Esophagus muscularis mucosa (tissue), 4 donors: ENCODE results near the gene SLC25A6. TPM values are rescaled to one million over a fixed set of nuclear protein-coding genes. Genes with fewer than 3 reads are reported as not detected.

ENCODE experiments used
- DNase-seq: peaks from one replicate; pipeline ENCODE4 v3.0.0-alpha.2; 2017; ENCODE audit errors: extremely low spot score
- H3K27ac ChIP-seq, 4 donors: fragments of 200-600 bp; sonication (generic); replicated peaks in 1 of 4; 1 replicate in 3 of 4; 2 replicates in 1 of 4; pipeline ENCODE4 v1.5.1; 2016 to 2019; ENCODE audit warnings: mild to moderate bottlenecking in 1 of 4
- H3K27me3 ChIP-seq, 4 donors: fragments of 200-600 bp; sonication (generic); one replicate each; pipeline versions ENCODE4 v1.5.1 to v1.6.0; 2016 to 2019
- H3K36me3 ChIP-seq, 4 donors: fragments of 200-600 bp; sonication (generic); one replicate each; pipeline ENCODE4 v1.5.1; 2016 to 2019
- H3K4me1 ChIP-seq, 4 donors: fragments of 200-600 bp; sonication (generic); one replicate each; pipeline ENCODE4 v1.5.1; 2016 to 2019
- H3K4me3 ChIP-seq, 4 donors: fragments of 200-600 bp; sonication (generic); 1 replicate in 2 of 4; 2 replicates in 2 of 4; pipeline ENCODE4 v1.5.1; 2016 to 2019; ENCODE audit warnings: mild to moderate bottlenecking in 4 of 4, moderate library complexity in 1 of 4
- H3K9me3 ChIP-seq, 4 donors: fragments of 200-600 bp; sonication (generic); 1 replicate in 3 of 4; 2 replicates in 1 of 4; pipeline ENCODE4 v1.5.1; 2016 to 2019
- EP300 ChIP-seq: sonication (generic); formaldehyde crosslinking; IDR thresholded peaks from one replicate; pipeline ENCODE4 v1.6.1; 2017; ENCODE audit warnings: antibody characterized with exemption
- POLR2A ChIP-seq: fragments of 450-650 bp; IDR thresholded peaks from one replicate; pipeline ENCODE4 v1.6.1; 2017; ENCODE audit warnings: antibody characterized with exemption, moderate library complexity, mild to moderate bottlenecking, low read depth
- POLR2AphosphoS5 ChIP-seq, 2 donors: sonication (generic); formaldehyde crosslinking; IDR thresholded peaks; one replicate each; pipeline ENCODE4 v1.6.1; 2017; ENCODE audit warnings: antibody characterized with exemption in 2 of 2
- WGBS: methylation state at CpG from one replicate; pipeline ENCODE4 v1.1.5; 2018; 5-methylcytosine and 5-hydroxymethylcytosine counted together
- intact Hi-C: fragments of 100-400 bp; cut with DNase I; formaldehyde crosslinking; loops from one replicate; pipeline ENCODE4 v1.15.1; 2023
- total RNA-seq, 4 donors: library from RNA; depleted of rRNA; stranded (reverse); fragments of >200 nt; gene quantifications; one replicate each; pipeline versions ENCODE4 v1.1.0 to v1.2.1, GENCODE V29; 2016
- TF ChIP-seq, protein P1 (sequence below), 3 experiments: fragments of 200-600 bp in 2 of 3; fragments of 450-650 bp in 1 of 3; sonication (generic) in 2 of 3; IDR thresholded peaks; one replicate each; pipeline ENCODE4 v1.5.1; 2017 to 2019; ENCODE audit warnings: antibody characterized with exemption in 3 of 3, mild to moderate bottlenecking in 2 of 3, moderate library complexity in 1 of 3

Gene SLC25A6
- total RNA-seq, 4 donors from 2014 or later = 266 to 339 (median 313) TPM

DNA sequence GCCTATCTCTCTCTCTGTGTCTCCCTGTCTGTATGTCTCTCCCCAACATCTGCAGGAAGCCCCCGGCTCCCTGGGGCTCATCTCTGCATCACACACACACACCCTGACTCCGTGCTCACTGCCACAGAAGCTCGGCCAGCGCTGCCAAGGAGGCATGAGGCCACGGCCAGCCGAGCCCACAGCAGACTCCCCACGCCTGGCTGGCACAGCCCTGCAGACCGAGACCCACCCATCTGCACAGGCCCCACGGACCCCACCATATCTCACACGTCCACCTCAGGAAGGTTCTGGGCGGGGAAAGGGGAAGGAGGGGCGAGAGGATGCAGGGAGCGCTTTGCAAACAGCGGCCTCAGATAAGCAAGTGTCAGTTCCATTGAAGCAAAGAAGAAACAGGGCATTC is 28.5 kb upstream of the SLC25A6 start:
- no peak for DNase-seq
- Histone ChIP-seq H3K4me1 (no peaks in the 10 kb centered on the region), H3K4me3 (no peak overlapping the region), H3K9me3 (peaks cover 0 to 28% (median 11%) of the 10 kb centered on the region in 4 donors), H3K36me3 (peaks cover 27 to 75% (median 65%) of the 10 kb centered on the region in 4 donors), H3K27ac (no peak overlapping the region), H3K27me3 (no peaks in the 10 kb centered on the region)
- TF ChIP-seq, protein P1, sequence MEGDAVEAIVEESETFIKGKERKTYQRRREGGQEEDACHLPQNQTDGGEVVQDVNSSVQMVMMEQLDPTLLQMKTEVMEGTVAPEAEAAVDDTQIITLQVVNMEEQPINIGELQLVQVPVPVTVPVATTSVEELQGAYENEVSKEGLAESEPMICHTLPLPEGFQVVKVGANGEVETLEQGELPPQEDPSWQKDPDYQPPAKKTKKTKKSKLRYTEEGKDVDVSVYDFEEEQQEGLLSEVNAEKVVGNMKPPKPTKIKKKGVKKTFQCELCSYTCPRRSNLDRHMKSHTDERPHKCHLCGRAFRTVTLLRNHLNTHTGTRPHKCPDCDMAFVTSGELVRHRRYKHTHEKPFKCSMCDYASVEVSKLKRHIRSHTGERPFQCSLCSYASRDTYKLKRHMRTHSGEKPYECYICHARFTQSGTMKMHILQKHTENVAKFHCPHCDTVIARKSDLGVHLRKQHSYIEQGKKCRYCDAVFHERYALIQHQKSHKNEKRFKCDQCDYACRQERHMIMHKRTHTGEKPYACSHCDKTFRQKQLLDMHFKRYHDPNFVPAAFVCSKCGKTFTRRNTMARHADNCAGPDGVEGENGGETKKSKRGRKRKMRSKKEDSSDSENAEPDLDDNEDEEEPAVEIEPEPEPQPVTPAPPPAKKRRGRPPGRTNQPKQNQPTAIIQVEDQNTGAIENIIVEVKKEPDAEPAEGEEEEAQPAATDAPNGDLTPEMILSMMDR (IDR thresholded peaks at IDR 0.05) = no peak
- TF ChIP-seq POLR2A (no peak), POLR2AphosphoS5 (IDR thresholded peaks at IDR 0.05) (peak in 1 of 2 donors; percentile 7), EP300 (no peak)
- WGBS = 79% methylated on average over 14 of the region's 14 CpGs
- intact Hi-C loops = no loop called here

DNA sequence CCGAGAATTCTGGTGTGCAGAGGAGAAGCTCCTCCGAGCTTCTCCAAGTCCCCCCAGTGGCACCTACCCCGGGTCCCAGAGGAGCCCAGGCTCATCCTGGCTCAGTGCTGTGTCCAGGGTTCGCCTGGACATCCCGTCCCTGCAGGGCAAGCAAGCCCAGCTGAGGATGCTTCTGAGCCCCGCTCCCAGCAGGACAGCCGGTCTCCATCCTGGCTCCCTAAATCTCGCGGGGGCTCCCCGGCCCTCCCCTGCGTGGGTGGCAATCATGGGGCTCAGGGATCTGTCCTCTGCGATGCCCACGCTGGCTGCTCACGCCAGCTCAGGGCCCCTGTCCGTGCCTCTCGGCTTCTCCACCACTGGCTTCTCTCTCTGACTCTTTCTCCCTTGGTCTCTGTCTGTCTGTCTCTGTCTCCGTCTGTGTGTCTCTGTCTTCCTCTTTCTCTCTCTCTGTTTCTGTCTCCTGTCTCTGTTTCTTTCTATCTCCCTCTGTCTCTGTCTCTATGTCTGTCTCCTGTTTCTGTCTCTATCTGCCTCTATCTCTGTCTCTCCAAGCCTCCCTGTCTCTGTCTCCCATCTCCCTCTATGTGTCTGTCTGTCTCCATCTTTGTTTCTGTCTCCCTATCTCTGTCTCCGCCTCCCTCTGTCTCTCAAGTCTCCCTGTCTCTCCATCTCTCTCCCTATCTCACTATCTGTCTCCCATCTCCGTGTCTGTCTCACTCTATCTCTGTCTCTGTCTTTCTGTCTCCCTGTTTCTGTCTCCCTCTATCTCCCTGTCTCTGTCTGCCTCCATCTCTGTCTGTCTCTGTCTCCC is 27.8 kb upstream of the SLC25A6 start:
- Histone ChIP-seq H3K36me3 (peaks cover 22 to 70% (median 61%) of the 10 kb centered on the region in 4 donors), H3K4me3 (no peak overlapping the region), H3K4me1 (no peaks in the 10 kb centered on the region), H3K27me3 (no peaks in the 10 kb centered on the region), H3K27ac (no peak overlapping the region), H3K9me3 (peaks cover 0 to 28% (median 11%) of the 10 kb centered on the region in 4 donors)
- DNase-seq = no peak
- intact Hi-C loops = no loop called here
- 94% methylated on average over 18 of the region's 19 CpGs for WGBS
- no peak for TF ChIP-seq POLR2A

DNA sequence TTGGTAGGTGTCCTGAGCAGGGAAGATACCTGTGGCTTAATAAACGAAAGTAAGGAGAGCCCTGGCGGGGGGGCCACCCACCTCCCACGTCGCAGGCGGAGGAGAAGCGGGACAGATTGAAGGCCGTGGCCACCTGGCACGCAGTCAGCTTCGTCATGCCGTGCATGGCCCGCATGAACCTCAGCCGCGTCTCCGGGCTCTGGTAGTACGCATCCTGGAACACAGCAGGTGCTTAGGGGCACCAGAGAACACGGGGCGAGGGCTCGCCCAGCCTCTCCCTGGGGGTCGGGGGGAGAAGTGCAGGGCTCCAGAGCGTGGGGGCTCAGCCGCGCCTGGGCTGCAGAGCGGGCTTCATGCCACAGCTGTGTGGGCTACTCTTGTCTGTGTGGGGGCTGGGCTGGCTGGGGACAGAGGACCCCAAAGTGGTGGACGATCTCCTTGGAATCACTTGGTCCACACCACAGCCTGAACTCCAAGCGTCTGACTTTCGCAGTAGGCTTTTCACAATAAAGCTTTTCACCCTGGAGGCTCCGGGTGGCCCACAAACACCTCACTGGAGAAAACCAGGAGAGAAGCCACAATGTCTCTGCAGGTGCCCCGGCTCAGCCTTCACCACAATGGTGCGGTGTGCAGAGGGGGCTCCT is 27.1 kb upstream of the SLC25A6 start:
- intact Hi-C loops = no loop called here
- WGBS = 92% methylated on average over 26 of the region's 29 CpGs
- TF ChIP-seq, protein P1 (IDR thresholded peaks at IDR 0.05) = no peak
- TF ChIP-seq EP300 (no peak), POLR2AphosphoS5 (IDR thresholded peaks at IDR 0.05) (no peak), POLR2A (no peak)
- peaks cover 27 to 75% (median 67%) of the 10 kb centered on the region in 4 donors for H3K36me3 ChIP-seq
- H3K27me3 ChIP-seq = no peaks in the 10 kb centered on the region
- H3K4me3 ChIP-seq = no peak overlapping the region
- H3K27ac ChIP-seq = no peak overlapping the region
- H3K4me1 ChIP-seq = no peaks in the 10 kb centered on the region
- DNase-seq = no peak
- peaks cover 0 to 28% (median 11%) of the 10 kb centered on the region in 4 donors for H3K9me3 ChIP-seq

- peaks cover 0 to 24% (median 11%) of the 10 kb centered on the region in 4 donors for H3K9me3 ChIP-seq
- H3K27ac ChIP-seq = no peak overlapping the region
- no peaks in the 10 kb centered on the region for H3K4me1 ChIP-seq
- TF ChIP-seq EP300 (no peak), POLR2AphosphoS5 (IDR thresholded peaks at IDR 0.05) (no peak), POLR2A (no peak)
- TF ChIP-seq, protein P1 (IDR thresholded peaks at IDR 0.05) = no peak
- WGBS = 98% methylated on average over 19 of the region's 20 CpGs
- DNase-seq = no peak
- H3K36me3 ChIP-seq = peaks cover 27 to 75% (median 72%) of the 10 kb centered on the region in 4 donors
- H3K4me3 ChIP-seq = no peak overlapping the region
- intact Hi-C loops = no loop called here
- H3K27me3 ChIP-seq = no peaks in the 10 kb centered on the region
Observed at GRCh38 chrX:1417921-1418771, 26.2 kb upstream of the SLC25A6 start.
